Activated T-cell treated with anti-CD3 and anti-CD28 coated beads for 24 hours (primary cell): ENCODE data around the gene AP3S1.

Source experiments
- DNase-seq: peaks from one replicate; pipeline ENCODE4 v3.0.0-alpha.2; 2020; ENCODE audit warnings: low read depth

Gene AP3S1

DNA sequence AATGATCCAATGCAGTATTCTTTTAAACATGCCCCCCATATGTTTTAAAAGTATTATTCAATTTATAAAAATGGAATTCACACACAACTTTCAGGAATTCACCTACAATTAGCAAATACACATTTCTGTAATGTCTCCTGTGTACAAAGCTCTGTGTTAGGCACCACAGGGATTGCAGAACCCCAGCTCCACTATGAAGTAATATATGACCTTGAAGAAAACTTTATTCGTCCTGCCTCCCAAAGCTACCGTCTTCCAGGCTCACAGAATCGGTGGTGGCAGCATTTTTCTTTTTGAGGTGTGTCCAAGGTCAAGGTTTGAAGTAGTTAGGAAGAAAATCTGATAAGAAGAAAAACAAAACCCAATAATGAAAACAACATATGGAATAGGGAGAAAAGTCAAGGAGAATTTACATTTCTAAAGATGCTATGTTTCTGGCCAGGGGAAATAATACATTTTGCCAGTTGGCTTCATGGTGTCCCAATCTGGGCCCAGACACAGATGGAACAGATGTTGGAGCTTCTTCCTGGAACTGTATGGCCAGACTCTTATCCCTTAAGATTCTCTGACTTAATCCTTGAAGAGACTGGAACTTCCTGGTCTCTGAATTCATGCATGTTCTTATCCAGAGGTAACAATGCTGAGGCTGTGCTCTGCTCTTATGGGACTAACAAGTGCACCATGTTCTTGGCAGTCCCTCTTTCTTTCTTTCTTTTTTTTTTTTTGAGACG lies 98.5 kb downstream of the AP3S1 start:
- no peak for DNase-seq

DNA sequence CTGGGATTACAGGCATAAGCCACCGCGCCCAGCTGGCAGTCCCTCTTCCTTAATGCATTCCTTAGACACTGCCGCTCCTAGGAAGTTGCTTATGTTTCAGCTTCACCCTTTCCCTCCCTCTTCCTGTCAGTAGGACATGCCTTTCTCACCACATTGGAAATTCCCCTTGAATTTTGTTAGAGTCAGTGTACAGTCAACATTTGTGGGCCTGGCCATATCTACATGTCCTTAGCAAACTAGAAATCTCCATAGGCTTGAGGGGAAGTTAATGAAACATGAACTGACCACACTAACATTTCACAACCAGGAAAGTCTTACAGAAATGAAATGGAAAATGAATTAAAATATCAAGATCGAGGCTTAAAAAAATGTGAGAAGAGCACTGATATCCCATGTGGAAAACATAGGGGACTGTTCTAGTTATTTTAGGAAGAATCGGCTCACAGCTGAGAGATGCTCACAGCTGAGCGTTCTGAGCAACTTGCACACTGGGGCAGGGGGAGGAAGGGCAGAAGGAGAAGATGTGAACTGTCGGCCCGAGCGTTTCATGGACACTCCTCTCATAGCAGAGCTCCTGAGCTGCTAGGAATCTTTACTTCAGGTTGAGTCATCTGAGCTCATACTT lies 99.4 kb downstream of the AP3S1 start:
- no peak for DNase-seq

DNA sequence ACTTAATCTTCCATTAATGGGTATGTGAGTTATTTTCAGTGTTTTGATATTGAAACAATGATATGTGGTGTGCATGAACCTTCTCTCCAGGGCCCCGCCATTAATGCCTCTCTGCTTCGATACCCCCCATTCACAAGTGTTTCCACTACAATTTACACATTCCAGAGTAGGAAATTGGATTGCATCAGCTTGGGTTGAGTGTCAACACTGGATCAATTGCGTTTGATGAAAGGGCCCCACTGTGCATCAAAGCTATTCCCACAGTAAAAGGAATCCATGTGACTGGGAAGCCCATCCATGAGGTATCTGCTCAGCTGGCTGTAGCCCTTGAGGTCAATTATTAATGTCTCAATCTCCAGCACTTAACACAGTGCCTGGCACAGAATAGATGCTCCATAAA lies 102.8 kb downstream of the AP3S1 start:
- DNase-seq, result no peak

DNA sequence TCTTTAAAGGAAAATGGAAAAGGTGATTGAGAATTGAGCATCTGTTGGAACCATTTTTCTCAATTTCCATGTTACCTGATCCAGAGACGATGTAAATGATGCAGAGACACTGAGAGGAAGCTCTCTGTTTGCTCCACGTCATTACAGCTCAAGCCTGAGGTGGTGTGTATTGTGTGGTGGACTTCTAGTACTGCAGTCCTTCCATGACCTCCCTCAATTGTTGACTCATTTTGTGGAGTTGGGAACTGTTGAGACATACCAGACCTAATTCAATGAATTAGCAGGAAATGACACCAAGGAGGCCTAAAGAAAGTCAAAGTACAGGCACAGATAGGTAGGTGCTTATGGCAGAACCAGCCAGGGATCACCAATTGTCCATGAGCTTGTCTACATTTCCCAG lies 104.9 kb downstream of the AP3S1 start:
- no peak for DNase-seq

DNA sequence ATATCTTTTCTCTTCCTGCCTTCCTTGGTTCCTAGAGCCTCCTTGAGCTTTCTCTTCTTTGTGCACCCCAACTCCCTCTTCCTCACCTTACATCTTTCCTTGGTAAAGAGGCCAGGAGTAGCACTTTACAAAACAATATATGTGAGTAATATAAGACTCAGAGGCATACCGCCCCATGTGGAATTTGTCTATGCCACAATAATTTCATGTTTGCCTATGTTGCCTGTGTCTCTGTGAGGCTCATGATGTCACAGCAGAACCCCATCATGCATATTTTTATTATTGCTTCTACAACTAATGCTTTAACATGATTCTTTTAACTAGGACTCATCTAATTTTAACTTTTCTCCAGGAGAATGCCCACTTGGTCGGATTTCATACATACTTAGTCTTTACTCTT lies 105.5 kb downstream of the AP3S1 start:
- DNase-seq, result no peak

- DNase-seq, result no peak
These were observed 106.4 kb downstream of the AP3S1 start for GRCh38 chr5:115948091-115948534.

- no peak for DNase-seq
These were observed 107.4 kb downstream of the AP3S1 start for GRCh38 chr5:115949096-115949495.

GRCh38 chr5:115952588-115952987 lies 110.9 kb downstream of the AP3S1 start:
- DNase-seq, result no peak

GRCh38 chr5:115954144-115954543 lies 112.4 kb downstream of the AP3S1 start:
- DNase-seq, result no peak

DNA sequence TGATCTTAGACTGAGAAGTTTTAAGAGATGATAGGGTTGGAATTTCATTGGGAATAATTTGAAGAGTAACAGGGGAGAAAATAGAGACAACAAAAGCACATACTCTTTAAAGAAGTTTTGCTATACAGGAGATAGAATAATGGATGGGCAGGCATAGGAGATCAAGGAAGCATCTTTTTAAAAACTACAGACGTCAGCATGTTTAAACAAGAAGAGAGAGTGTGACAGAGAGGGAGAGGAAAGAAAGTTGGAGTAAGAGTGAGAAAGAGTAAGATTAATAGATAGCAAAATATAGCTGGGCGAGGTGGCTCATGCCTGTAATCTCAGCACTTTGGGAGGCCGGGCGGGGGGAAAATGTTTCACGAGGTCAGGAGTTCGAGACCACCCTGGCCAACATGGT lies 115.2 kb downstream of the AP3S1 start:
- DNase-seq, result no peak

- DNase-seq, result no peak
These were observed 119.9 kb downstream of the AP3S1 start for GRCh38 chr5:115961381-115962238.

DNA sequence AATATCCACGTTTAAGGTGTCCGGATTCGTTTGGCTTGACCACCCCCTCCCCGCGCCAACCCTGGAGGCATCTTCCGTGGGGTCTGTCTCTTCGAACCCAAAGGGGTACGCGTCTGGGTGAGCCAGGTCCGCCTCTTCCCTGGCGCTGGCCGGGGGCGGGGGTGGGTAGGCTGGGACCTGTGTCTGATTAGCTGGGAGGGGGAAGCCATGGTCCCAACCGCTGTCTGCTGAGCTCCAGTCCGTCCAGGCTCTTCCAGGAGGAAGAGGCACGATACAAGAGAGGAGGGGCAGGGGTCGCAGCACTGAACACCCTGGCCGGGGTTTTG lies 120.5 kb downstream of the AP3S1 start, which contains the start of gene LVRN:
Gene LVRN (plus strand): TSS at position 237 of the 326 bp plus-strand sequence. CDS start 143 bp downstream, outside the sequence.
- no peak for DNase-seq

DNA sequence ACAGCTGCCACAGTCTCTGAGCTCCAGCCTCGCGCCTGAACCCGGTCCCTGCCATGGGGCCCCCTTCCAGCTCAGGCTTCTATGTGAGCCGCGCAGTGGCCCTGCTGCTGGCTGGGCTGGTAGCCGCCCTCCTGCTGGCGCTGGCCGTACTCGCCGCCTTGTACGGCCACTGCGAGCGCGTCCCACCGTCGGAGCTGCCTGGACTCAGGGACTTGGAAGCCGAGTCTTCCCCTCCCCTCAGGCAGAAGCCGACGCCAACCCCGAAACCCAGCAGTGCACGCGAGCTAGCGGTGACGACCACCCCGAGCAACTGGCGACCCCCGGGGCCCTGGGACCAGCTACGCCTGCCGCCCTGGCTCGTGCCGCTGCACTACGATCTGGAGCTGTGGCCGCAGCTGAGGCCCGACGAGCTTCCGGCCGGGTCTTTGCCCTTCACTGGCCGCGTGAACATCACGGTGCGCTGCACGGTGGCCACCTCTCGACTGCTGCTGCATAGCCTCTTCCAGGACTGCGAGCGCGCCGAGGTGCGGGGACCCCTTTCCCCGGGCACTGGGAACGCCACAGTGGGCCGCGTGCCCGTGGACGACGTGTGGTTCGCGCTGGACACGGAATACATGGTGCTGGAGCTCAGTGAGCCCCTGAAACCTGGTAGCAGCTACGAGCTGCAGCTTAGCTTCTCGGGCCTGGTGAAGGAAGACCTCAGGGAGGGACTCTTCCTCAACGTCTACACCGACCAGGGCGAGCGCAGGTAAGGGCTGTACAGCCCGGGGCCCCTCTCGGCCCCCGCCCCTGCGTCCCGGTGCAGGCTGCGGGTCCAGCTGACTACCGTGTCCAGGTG lies 121.0 kb downstream of the AP3S1 start:
- no peak for DNase-seq

- DNase-seq, result no peak
These were observed 121.8 kb downstream of the AP3S1 start for GRCh38 chr5:115963566-115963965.
